ENCODE results near the gene REXO5.
"Not testable (repeated sequence)": the region's sequence is repeated elsewhere in the genome, so short reads cannot be mapped to it uniquely, and the experiment has no call there.

The REXO5 gene

DNA sequence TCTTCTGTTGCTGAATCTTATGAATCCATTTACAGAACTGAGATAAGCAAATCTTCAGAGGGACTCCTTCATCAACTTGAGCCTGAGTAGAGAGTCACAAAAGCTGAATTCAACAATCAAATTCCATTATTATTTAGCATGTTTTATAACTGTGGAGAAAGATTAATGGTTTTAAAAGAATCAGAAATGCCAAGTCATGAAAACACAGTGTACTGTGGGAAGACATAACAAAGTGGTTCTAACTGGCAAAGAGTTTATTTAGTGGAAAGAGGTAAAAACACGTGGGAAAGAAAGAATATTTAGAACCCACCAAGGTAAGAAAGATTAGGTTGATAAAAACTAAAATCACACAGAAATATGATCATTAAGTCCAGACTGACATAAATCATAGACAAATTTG lies 5.0 kb upstream of the REXO5 start:
- no peak for DNase-seq

DNA sequence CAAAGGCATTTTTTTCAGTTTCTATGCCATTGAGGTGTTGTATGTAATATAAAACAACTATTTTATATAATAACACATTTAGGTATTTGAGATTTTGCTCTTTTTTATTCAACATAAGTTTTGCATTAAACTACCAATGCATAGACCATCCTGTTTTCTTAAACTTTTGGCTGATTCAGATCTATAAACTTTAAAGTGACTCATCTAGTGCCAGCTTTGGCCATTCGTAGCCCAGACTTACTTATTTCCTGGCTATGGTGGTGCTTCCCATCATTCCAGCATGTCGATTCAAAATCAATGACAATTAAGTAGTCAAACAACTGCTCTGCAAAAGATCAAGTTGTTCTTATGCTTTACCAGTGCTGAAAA lies 3.2 kb upstream of the REXO5 start:
- no peak for DNase-seq

GRCh38 chr16:20803561-20804214 lies 2.6 kb upstream of the REXO5 start:
- no peak for DNase-seq

GRCh38 chr16:20805684-20806167 lies 601 bp upstream of the REXO5 start:
- DNase-seq: not testable (repeated sequence)

GRCh38 chr16:20807862-20808261 lies 1.5 kb downstream of the REXO5 start:
- no peak for DNase-seq

DNA sequence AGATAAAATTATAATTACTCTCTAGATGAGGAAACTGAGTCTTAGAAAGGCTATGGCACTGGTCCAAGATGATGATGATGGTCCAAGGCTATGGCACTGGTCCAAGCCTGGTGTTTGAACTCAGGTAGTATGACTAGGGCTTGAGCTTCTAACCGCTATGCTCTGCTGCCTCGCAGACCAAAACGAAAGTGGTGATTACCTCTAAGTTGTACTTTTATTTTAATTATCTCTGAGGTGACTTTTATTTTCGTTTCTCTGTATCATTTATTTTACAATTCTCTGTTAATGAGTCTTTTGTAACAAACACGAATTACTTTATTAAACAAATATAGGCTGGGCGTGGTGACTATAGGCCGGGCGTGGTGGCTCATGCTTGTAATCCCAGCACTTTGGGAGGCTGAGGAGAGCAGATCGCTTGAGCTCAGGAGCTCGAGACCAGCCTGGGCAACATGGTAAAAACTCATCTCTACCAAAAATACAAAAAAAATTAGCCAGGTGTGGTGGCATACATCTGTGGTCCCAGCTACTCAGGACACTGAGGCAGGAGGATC lies 5.6 kb downstream of the REXO5 start:
- no peak for DNase-seq

DNA sequence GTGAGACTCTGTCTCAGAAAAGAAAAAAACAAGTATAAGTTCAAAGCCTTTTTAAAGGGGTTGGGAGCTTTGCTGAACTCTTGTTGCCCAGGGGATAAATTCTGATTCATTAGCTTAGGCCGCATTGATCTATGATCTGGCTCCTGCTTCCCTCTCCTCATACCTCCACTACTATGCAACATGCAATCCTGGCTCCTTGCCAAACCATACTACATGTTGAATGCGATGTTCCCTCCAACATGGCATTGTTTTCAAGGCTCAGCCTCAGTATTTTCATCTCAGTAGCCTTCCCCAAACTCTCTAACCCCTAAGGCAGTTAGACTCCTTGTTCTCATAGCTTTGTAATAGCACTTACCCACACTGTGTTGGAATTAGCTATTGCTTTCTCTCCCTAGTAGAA lies 6.2 kb downstream of the REXO5 start:
- no peak for DNase-seq

DNA sequence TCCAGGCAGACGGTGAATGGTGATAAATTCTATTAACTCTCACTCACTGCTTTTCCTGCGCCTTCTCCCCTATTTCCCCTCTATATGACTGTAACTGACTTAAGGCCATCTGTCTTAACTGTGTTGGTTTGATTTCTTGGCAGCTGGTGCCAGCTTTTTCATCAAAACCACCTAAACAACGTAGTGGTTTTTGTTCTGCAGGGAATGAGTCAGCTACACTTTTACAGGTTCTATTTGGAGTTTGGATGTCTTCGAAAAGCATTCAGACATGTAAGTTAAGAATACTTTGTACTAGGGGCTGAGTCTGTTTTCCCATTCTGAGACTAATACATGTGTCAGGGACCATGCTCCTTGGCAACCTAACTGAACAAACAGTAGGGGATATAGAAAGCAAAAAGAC lies 8.5 kb downstream of the REXO5 start:
- DNase-seq: peak; percentile 63

- no peak for DNase-seq
Measured at GRCh38 chr16:20818929-20819585, 12.7 kb downstream of the REXO5 start.

DNA sequence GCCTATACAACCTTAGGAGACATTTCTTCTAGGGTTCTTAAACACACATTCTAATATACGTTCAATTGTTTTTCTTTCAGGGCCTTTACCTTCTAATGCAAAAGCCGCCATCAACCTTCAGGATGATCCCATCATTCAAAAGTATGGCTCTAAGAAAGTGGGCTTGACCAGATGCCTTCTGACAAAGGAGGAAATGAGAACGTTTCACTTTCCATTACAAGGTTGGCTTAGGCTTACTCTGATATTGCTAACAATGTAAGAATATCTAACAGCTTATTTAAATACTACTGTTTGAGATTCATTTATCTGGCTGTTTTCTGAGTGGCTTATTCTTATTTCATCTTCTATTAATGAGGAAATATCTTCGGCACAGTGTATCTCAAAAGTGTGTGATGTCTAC lies 15.4 kb downstream of the REXO5 start:
- no peak for DNase-seq

GRCh38 chr16:20822521-20823325 lies 16.4 kb downstream of the REXO5 start:
- DNase-seq: no peak

DNA sequence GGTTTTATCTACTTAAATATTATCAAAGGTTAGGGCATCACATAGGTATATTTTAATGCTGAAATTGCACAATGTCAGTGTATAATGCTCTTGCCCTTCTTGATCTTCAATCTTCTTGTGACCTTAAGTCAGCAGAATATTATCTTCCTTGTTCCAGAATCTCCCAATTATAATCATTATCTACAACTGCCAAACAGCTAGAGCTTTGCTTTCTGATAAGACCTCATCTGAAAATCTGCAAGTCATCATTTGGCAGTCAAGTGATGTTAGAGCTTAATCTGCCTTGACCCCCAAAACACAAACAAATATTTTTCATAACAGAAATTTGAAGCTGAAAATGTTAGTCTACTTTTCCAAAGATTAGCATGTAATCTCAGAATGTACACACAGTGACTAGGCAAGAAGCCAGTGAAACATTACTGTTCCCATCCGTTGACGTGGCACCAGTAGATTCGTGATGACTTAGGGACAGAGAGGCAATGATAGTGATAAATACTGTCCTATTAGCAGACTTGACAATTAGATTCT lies 19.8 kb downstream of the REXO5 start:
- DNase-seq: no peak

DNA sequence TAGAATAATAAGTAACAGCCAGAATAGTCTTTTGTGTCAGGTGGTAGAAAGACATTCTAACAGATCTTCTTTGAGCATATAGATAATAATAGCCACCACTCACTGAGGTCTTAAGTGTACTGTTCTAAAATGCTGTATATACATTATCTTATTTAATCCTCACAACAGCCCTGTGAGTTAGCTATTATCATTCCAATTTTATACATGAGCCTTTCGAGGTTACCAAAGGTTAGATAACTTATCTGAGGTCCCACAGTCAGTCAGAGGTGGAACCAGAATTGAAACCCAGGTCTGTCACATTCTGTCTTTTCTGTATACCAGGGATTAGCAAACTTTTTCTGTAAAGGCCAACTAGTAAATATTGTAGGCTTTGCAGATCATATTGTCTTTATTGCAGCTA lies 23.2 kb downstream of the REXO5 start:
- no peak for DNase-seq

DNA sequence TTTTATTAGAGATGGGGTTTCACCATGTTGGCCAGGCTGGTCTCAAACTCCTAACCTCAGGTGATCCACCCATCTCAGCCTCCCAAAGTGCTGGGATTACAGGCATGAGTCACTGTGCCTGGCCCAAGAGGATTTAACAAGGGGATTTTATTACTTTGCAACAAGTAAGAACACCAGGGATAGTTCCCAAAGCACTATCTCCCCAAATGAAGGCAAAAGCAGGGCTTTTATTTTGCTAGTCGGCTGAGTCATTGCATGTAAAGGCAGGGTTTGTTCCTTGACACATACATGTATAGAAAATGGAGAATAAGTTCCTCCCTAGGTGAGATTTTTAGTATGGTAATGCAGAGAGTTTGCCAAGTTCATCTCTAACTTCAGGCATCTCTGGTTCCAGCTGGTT lies 24.0 kb downstream of the REXO5 start:
- no peak for DNase-seq

DNA sequence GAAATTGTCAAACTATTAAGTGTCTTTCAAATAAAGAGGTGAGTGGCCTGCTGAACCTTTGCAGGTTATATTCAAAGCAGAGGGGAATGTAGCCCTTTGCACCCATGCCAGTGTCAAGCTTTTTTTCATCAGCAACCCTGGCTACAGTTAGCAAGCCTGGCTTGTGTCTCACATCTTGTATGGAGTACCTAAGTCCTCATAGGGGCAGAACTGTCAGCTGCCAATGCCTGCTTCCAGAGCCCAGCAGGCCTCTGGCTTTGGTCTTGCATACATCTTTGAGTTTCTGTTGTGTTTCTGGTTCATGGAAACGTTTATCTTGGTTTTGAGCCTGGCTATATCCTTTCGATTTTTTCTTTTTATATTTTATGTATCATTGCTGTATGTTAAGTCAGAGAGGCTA lies 26.8 kb downstream of the REXO5 start:
- DNase-seq: no peak

DNA sequence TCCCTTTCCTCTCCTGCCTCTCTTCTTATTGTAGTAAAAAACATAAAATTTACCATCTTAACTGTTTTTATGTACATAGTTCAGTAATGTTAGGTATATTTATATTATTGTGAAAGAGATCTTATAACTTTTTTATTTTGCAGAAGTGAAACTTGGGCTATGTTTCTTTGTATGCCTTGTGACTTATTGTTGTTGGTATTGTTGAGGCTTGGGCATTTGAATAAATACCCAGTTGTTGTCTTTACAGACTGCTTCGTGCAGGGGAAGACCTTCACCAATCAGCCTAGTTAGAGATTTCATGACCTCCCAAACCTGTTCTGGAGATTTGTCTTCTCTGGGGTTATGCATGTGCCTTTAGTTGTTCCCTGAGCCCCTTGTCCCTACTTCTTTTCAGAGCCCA lies 31.9 kb downstream of the REXO5 start:
- no peak for DNase-seq

DNA sequence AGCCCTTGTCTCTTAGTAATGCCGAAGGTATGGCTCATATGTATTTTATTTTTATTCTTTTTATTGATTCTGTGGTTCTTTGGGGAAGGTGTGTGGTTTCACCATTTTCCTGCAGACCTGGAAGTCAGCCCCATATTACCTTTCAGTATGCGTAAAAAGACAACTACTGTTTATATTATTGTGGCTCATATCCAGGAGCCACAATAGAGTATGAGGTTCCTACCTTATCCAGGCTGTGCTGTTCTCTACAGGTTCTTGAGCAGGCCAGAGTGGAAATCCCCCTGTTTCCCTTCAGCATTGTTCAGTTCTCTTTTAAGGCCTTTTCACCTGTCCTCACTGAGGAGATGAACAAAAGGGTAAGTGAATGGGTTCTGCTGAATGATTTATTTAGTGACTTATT lies 33.2 kb downstream of the REXO5 start:
- DNase-seq: no peak

DNA sequence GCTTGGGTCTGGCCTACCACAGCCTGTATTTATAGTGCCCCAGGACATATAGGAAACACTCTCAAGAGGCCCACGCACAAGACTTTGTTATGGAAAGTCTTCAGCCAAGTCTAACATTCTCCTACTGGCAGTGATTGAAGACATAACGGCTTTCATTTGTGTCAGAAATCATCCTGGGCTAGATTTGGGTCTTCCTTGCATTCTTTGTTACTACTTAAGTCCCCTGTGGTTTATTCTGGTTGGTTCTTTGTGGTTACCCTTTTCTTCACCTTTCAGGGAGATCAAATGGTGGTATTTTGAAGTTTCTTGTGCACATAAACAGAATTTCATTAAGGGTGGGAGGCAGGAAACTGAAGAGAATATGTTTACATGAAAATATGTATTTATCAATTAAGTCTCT lies 37.7 kb downstream of the REXO5 start:
- DNase-seq: no peak

GRCh38 chr16:20844588-20844987 lies 38.3 kb downstream of the REXO5 start:
- DNase-seq: no peak

- DNase-seq: no peak
Measured at GRCh38 chr16:20846030-20846429, 39.7 kb downstream of the REXO5 start.

- DNase-seq: no peak
Measured at GRCh38 chr16:20846551-20846950, 40.2 kb downstream of the REXO5 start.

DNA sequence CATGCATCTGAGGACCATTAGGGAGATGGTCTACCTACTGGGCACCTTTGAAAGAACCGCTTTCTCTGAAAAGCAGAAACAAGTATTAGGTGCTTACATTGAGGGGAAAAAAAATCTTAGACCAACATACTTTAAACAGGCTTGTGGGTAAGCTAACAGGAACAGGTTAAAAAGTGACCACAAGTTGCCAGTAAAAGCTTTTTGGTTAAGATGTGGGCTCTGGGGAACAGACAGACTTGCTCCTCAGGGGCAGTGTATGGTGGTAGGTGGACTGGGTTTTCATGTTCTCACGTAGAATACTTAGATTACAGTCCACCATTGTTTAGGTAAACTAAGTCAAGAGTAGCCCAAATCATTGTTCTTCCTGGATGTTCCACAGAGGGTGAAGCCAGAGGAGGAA lies 41.2 kb downstream of the REXO5 start:
- no peak for DNase-seq

GRCh38 chr16:20849589-20850390 lies 43.5 kb downstream of the REXO5 start:
- peak; percentile 21 for DNase-seq
